ENCODE results near the gene RDX. TPM values are rescaled to one million over a fixed set of nuclear protein-coding genes. Genes with fewer than 3 reads are reported as not detected.

The RDX gene
- total and polyA plus RNA-seq, 2 of the 13 experiments (the other 11 are each of a cell fraction or from before 2014, with no cell fraction given): 20.7 to 63.1 TPM

DNA sequence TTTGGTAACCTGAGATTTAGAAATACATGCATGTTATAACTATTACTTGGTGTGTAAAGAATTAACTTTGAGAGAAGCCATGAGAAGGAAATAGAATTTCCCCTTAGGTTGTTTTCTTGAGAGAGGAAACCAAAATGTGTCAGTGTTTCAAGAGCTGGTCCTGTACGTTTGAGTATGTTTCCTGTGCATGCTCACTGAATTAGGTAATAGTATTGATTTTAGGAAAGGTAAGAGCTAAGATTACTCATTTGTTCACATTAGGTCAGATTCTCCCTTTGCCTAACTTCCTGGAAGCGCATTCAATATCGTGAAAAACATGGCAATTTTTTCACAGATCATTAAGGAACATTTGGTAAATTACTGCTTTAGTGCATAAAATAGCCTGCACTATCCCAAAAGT, 49.3 kb upstream of the RDX start (continued):
- no peak for TF ChIP-seq ZFX (CRISPR knock-in tag; IDR thresholded peaks at IDR 0.05; ENCODE audit: low read depth)
- no peak for TF ChIP-seq MED8 (CRISPR knock-in tag; IDR thresholded peaks at IDR 0.05; ENCODE audit: insufficient replicate concordance)
- TF ChIP-seq KDM3A (CRISPR knock-in tag; IDR thresholded peaks at IDR 0.05; ENCODE audit: low read depth): peak; percentile 20; the same call in 1 of the 2 replicates
- TF ChIP-seq NFIB (CRISPR knock-in tag; IDR thresholded peaks at IDR 0.05; ENCODE audit: borderline replicate concordance): no peak
- peak; percentile 20; the same call in 1 of the 2 replicates for TF ChIP-seq SIX4 (CRISPR knock-in tag; IDR thresholded peaks at IDR 0.05)
- TF ChIP-seq ZNF136 (CRISPR knock-in tag; IDR thresholded peaks at IDR 0.05; ENCODE audit: low read depth): no peak
- TF ChIP-seq ELF3 (CRISPR knock-in tag; IDR thresholded peaks at IDR 0.05): peak; percentile 90
- peak; percentile 65; the same call in 1 of the 2 replicates for TF ChIP-seq SIX1 (CRISPR knock-in tag; IDR thresholded peaks at IDR 0.05; ENCODE audit: borderline replicate concordance)
- TF ChIP-seq LCORL (IDR thresholded peaks at IDR 0.05): no peak
- TF ChIP-seq LCORL (CRISPR knock-in tag; IDR thresholded peaks at IDR 0.05): peak; percentile 16; the same call in 1 of the 2 replicates
- no peak for TF ChIP-seq NCOA2 (CRISPR knock-in tag; IDR thresholded peaks at IDR 0.05)
- TF ChIP-seq KLF16 (CRISPR knock-in tag; IDR thresholded peaks at IDR 0.05): peak in 1 of 2 experiments; percentile 61; a peak in 1 of 4 replicates
- TF ChIP-seq ZNF558 (CRISPR knock-in tag; IDR thresholded peaks at IDR 0.05; ENCODE audit: borderline replicate concordance): no peak
- TF ChIP-seq ZNF775 (CRISPR knock-in tag; IDR thresholded peaks at IDR 0.05; ENCODE audit: borderline replicate concordance): 0 out of 2 replicates have a peak, but pooled peaks have one; percentile 46
- 0 out of 2 replicates have a peak, but pooled peaks have one; percentile 29 for TF ChIP-seq THAP11 (CRISPR knock-in tag; IDR thresholded peaks at IDR 0.05)
- peak; percentile 60; the same call in 1 of the 2 replicates for TF ChIP-seq ZNF12 (CRISPR knock-in tag; IDR thresholded peaks at IDR 0.05)
- TF ChIP-seq RXRB (CRISPR knock-in tag; IDR thresholded peaks at IDR 0.05; ENCODE audit: borderline replicate concordance): peak; percentile 19; the same call in 1 of the 2 replicates
- no peak for TF ChIP-seq RBFOX2 (IDR thresholded peaks at IDR 0.05; ENCODE audit: low read depth, low read length)
- TF ChIP-seq CEBPG (CRISPR knock-in tag; IDR thresholded peaks at IDR 0.05): peak; percentile 93
- TF ChIP-seq KDM2A (CRISPR knock-in tag; IDR thresholded peaks at IDR 0.05; ENCODE audit: borderline replicate concordance, low read depth): no peak
- no peak for TF ChIP-seq FOXK2 (IDR thresholded peaks at IDR 0.05)
- TF ChIP-seq GABPA (IDR thresholded peaks at IDR 0.05; ENCODE audit: low read depth, low read length): no peak
- TF ChIP-seq GABPA (CRISPR knock-in tag; IDR thresholded peaks at IDR 0.05; ENCODE audit: low read depth): 0 out of 2 replicates have a peak, but pooled peaks have one; percentile 15
- no peak for TF ChIP-seq ZNF749 (CRISPR knock-in tag; IDR thresholded peaks at IDR 0.05; ENCODE audit: borderline replicate concordance)
- no peak for TF ChIP-seq GPBP1L1 (CRISPR knock-in tag; IDR thresholded peaks at IDR 0.05)
- TF ChIP-seq RCOR2 (CRISPR knock-in tag; IDR thresholded peaks at IDR 0.05): 0 out of 2 replicates have a peak, but pooled peaks have one; percentile 28
- no peak; the same call in 1 of the 2 replicates for TF ChIP-seq BCL6 (CRISPR knock-in tag; IDR thresholded peaks at IDR 0.05)
- TF ChIP-seq HMGA1 (CRISPR knock-in tag; conservative IDR thresholded peaks at IDR 0.05): no peak
- peak; percentile 53 for TF ChIP-seq ELF1 (CRISPR knock-in tag; IDR thresholded peaks at IDR 0.05)
- TF ChIP-seq ZBTB26 (CRISPR knock-in tag; IDR thresholded peaks at IDR 0.05; ENCODE audit: borderline replicate concordance): no peak
- 0 out of 2 replicates have a peak, but pooled peaks have one; percentile 28 for TF ChIP-seq ZNF614 (CRISPR knock-in tag; IDR thresholded peaks at IDR 0.05; ENCODE audit: borderline replicate concordance)
- TF ChIP-seq EZH2 (conservative IDR thresholded peaks at IDR 0.05; ENCODE audit: low read depth, low read length): no peak
- no peak for TF ChIP-seq MAX (IDR thresholded peaks at IDR 0.05)

Data from HepG2 (cell line).